HG03432 (cell line): Measurements from ENCODE around the gene CHPF2.
A peak's percentile ranks its signal among the peaks of the same experiment; 100 is the strongest.

ENCODE experiments used
- ATAC-seq: cut with Tn5 transposase; IDR thresholded peaks from one replicate; pipeline ENCODE4 v1.9.1; 2021; ENCODE audit warnings: mild to moderate bottlenecking, moderate library complexity; ENCODE audit not compliant: unreplicated experiment

CHPF2 gene, protein sequence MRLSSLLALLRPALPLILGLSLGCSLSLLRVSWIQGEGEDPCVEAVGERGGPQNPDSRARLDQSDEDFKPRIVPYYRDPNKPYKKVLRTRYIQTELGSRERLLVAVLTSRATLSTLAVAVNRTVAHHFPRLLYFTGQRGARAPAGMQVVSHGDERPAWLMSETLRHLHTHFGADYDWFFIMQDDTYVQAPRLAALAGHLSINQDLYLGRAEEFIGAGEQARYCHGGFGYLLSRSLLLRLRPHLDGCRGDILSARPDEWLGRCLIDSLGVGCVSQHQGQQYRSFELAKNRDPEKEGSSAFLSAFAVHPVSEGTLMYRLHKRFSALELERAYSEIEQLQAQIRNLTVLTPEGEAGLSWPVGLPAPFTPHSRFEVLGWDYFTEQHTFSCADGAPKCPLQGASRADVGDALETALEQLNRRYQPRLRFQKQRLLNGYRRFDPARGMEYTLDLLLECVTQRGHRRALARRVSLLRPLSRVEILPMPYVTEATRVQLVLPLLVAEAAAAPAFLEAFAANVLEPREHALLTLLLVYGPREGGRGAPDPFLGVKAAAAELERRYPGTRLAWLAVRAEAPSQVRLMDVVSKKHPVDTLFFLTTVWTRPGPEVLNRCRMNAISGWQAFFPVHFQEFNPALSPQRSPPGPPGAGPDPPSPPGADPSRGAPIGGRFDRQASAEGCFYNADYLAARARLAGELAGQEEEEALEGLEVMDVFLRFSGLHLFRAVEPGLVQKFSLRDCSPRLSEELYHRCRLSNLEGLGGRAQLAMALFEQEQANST

DNA sequence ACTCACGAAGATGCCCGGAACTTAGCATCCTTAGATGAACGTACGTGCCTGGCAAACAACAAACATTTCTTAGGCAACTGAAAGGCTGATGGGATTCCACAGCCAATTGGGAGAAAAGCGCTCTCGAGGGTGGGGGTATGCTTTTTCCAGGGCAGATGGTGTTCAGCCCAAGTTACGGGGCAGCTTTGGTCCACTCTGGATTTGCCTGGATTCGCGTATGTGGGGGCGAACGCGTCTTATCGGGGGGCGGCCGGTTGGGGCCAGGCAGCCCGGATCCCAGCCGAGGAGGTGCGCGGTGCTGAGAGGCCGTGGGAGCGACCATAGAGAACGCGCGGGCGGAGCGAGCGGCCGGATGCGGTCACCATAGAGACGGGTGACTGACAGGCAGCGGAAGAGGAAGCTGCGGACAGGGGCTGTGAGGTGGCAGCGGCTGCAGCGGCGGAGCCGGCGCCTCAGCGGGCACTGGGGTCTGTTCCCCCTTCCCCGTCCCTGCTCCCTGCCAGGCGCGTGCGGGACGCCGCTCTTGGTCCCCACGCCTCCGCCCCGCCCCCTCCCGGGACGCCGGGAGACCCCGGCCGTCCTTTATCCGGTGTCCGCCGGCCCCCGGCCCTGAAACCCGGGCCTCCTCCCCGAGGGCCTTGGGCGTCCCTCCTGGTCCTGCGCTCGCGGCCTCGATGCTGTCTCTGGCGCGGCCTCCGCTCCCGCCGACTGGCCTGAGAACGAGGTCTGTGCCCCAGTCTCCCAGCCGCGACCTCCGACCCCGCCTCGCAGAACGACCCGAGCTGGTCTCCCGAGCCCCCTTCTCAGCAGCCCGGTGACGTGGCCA lies at the start of gene CHPF2:
Gene CHPF2 (plus strand): TSS at position 393 of the 826 bp plus-strand sequence. CDS start 1,529 bp downstream, outside the sequence.
- peak; percentile 97 for ATAC-seq

DNA sequence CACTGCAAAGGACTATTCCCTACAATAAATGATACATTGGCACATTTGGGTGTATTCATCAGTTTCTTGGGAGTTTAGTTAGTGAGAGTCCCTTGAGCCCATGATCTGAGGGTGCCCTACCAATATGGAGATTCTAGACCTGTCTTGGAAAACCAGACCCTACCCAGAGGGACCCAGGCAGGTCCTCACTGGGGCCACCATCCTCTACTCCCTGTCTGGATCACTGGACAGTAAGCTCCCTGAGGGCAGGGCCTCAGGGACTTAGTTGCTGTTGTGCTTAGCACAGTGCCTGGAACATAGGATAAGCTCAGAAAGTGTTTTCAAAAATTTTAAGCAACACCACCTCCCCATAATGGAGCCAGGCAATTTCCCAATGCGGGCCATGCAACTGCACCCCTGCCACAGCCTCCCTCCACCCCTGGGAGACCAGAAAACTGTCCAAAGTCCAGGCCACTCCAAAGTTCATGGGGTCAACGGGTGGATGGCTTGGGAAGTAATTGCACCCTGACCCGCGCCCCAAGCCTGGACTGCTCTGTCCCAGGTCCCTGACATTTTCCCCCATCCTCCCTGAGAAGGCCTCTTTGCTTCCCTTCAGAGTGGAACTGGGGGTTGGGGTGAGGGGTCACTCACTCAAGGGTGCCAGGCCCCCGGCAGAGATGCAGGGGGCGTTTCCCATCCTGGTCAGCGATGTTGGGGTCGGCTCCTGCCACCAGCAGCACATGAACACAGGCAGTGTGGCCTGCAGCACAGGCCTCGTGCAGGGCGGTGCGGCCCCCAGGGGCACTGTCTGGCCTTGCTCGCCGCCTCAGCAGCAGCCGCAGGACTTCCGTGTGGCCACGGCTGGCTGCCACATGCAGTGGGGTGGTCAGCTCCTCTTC lies 46.3 kb upstream of the CHPF2 start:
- no peak for ATAC-seq

DNA sequence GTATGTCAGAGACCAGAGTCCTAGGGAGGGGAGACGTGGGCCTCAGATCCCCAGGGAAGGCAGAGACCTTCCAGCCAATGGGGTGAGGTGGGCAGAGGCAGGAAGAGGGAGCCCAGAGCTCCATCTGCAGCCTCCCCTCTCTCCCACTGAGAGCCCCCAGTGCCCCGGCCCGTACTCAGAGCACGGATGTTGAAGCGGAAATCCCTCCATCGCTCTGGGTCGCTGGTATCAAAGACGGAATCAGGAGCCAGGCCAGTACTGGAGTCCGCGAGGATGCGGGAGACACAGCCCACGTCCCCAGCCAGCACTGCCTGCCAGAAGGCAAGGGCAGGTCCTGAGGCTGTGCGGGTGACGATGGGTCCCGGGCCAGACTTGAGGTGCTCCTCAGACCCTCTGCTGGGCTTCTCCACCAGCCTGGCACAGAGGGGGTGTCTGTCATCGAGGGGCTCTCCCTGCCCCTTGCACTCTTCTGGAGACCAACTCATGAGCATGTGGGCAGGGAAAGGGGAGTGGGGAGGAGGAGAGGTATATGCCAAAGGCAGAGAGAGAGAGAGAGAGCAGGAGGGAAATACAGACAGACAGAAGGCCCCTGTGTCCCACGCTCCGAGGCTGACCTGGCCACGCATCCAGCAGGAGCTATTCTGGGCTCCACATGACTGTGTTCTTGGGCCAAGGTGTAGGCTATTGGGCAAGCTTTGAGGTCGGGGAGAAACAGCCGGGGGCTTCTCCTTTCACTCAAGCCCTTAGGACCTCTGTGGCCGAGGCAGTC lies 45.5 kb upstream of the CHPF2 start, which contains the start of gene ASB10:
Gene ASB10 (minus strand): TSS at position 611 of the 769 bp plus-strand sequence. CDS start 120 bp downstream, at position 491.
- ATAC-seq: no peak

DNA sequence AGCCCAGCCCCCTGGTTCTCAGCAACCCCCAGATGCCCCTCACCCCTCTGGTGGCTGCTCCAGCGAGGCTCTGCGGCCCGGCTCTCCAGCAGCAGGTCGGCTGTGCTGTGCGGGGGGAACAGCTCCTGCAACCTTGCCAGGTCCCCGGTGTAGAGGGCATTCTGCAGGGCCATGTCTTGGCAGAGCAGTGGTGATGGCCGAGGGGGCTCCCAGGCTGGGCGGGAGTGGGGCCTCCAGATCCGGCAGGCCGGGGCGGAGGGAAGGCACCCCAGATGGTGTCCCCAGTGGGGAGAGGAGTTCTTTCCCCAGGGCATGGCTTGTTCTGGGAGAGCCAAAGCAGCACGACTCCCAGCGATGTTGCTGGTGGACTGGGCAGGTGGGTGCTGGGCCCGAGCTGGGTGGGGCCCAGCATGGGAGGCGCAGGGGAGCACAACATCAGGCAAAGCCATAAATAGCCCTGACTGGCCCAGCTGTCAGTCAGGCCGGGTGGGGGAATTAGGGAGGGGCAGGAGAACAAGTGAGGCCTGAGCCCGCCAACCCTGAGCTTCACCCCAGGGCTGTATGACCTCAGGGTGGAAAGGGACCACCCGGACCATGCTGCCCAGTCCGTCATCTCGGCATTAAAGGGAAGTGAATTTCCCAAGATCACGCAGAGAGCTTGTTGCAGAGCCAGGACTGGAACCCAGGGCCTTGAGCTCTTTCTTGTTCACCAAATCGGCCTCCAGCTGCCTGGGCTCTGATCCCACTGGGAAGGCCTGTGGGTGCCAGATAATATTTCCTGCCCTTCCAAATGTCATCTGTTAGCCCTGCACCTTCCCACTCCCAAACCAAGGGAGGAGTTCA lies 44.7 kb upstream of the CHPF2 start:
- no peak for ATAC-seq

DNA sequence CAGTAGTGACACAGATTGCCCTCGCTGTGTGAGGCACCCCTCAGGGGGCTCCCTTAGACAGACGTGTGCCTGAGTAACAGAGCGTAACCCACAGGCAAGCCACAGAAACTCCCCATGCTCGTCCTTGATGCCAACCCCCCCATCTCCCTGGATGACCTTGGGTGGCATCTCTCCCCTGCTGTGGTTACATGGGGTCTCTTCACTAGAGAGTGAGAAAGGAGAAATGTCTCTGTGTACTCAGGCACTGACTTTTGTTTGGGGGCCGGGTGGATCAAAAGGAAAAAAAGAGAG lies 44.1 kb upstream of the CHPF2 start:
- ATAC-seq: no peak

DNA sequence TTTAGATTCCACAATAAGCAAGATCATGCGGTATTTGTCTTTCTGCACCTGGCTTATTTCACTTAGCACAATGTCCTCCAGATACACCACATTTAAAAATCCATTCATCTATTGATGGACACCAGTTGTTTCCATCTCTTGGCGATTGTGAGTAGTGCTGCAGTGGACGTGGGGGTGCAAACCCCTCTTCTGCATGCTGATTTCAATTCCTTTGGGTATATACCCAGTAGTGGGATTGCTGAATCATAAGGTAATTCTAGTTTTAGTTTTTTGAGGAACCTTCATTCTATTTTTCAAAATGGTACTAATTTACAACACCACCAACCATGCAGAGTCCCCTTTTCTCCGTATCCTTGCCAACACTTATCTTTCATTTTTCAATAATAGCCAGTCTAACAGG lies 43.2 kb upstream of the CHPF2 start:
- no peak for ATAC-seq

DNA sequence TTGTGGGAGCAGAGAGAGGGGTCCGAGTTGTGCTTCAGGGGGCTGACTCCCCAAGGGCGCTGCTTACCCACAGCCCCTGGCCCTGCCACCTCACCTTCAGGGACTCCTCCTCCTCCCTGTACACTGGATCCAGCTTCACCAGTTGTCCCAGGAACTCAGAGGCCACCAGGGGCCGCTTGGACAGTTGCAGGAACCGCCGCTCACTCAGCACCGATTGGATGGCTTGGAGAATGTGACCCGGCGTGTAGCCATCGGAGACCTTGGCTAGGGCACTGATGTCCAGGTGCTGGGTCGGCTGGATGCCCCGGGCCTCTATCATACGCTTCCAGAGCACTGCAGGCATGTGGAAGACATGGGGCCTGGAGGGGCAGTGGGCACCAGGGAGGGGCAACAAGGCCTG lies 40.7 kb upstream of the CHPF2 start:
- ATAC-seq: no peak

DNA sequence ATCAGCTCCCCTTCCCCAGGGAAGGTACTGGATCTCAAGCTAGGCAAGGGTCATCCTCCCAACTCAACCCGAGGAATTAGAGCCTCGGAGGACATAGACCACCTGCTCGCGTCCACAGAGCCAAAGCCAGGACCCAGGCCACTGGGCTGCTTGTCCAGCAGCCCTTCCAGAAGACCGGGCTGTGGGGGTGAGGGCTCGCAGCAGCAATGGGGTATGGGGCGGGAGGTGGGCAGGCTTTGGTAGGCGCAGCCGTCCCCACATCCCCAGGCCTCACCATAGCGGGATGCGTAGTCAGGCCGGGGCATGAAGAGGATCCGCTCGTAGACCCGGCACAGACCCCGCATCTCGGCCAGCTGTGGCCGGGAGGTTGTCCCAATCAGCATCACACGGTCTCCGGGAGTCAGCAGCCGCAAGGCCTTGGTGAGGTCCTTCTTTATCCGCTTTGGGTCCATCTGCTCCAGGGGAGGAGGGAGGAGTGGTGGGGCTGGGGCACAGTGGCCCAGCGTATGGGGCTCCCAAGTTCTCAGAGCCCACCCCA lies 40.2 kb upstream of the CHPF2 start:
- ATAC-seq: no peak

DNA sequence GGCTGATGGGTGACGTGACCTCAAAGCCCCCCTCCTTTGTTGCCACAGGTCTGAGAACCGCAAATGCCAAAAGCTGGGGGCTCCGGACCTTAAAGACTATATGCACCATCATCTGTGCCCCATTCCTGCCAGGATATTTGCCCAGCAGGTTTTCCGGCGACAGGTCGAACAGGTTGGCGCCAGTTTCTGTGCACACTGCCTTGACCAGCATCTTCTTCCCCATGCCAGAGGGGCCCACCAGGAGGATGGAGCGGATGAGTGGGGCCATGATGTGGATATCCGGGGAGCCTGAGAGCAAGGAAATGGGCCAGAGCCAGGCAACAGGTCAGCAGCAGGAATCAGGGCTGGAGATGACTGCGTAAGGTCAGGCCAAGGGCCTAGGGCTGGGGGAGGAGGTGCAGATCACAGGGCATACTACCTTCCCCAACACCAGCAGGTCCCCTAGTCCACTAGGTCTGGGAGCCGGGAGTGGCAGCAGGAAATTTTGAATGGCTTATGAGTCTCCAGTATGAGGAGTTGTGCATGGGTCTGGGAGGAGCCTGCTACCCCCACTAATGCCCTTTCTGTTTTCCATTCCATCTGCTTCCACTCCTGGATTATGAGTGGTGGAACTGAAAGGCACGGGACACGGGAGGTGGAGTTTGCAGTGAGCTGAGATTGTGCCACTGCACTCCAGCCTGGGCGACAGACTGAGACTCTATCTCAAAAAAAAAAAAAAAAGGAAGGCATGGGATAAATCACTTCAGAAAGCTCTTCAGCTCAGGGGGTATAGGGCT lies 38.9 kb upstream of the CHPF2 start:
- ATAC-seq: no peak

DNA sequence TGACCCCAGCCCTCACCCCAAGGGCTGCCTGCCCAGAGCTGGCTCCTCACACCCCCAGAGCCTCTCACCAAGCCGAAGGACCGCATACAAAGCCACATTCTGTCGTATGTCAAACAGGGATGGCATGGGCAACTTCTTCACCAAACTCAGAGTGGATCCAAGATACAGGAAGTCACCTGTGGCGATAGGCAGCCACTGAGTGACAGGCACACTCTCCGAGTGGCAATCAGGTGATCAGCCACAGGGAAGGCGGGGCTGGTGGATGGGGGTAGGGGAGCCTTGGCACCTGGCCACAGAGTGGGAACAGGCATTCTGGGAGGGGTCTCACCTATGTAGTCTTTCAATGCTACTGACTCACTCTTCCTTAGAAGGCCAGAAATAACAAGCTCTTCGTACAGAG lies 38.1 kb upstream of the CHPF2 start:
- no peak for ATAC-seq

DNA sequence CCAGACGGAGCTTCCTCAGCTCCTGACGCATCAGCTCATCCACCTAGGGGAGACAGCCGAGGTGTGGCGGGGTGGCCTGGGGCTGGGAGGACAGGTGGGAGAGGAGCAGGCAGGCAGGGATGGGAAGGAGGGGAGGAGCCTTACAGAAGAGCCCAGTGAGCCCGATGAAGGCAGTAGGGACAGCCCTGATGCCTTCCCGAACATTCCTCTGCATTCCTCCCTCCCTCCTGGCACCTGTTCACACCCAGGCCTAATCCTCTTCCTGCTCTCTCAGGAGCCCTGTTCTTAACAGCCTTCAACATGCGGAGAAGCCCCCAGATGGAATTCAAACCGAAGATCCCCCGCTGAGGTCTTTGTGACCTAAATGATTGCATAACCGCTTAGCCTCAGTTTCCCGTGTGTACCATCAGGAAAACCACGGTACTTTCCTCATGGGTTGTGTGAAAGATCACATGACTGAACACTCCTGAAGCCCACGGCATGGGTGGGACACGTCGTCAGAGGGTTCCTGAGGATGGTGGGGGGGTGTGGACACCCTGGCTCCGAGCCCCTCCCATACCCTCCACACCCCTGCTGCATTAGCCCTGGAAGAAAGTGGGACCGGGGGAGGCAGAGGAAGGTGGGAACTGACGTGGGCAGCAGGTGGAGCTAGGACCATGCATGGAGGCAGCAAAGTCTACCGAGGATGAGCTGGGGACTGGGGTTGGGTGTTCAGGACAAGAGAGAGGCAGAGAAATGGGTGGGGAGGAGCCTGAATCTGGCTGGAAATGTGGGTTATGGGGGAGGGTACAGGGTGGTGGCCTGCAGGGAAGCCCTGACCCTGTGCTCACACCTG lies 36.5 kb upstream of the CHPF2 start:
- ATAC-seq: no peak

DNA sequence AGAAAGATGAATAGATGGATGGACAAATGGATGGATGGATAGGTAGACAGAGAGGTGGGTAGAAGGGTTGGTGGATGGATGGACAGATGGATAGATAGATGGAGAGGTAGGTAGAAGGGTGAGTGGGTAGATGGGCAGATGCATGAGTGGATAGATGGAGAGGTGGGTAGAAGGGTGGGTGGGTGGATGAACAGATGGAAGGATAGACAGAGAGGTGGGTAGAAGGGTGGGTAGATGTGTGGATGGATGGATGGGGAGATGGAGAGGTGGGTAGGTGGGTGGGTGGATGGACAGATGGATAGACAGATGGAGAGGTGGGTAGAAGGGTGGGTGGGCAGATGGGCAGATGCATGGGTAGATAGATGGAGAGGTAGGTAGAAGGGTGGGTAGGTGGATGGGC lies 34.4 kb upstream of the CHPF2 start:
- ATAC-seq: no peak

DNA sequence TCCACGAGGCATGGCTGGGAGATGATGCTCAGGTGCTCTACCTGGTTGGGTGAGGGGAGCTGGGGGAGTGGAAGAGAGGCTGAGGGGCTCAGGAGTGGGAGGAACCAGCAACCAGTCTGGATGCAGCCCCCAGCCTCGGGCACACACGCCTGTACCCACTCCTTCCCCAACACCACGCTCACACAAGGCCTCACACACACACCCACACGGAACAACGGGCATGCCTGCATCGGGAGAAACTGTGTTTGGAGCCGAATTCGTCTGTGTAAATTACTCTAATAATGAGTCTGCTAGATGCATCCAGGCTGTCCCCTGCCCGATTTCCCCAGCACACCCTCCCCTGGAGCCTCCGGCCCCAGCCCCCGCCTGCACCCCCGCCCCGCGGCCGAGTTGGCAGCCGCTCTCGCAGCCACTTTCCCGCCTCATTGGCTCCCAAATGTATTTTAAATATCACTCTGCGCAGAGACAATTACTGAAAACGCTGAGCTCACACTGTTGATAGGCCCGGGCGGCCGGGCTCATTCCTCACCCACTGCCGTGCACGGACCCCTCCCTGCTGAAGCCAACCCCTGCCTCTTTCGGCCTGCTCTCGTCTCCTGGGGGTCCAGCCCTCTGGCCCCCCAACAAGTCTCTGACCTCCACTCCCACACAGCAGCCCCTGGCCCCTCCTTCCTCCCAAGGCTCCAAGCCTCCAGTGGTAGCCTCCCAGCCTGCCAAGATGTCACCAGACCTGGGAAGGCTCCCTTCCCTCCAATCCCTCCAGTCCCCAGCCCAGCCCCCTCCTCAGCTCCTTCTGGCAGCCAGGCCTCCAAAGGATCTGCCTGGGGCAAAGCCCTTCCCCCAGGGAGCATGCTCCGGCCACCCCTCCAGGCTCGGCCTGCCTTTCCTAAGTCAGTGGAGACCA lies 33.1 kb upstream of the CHPF2 start:
- ATAC-seq: no peak

DNA sequence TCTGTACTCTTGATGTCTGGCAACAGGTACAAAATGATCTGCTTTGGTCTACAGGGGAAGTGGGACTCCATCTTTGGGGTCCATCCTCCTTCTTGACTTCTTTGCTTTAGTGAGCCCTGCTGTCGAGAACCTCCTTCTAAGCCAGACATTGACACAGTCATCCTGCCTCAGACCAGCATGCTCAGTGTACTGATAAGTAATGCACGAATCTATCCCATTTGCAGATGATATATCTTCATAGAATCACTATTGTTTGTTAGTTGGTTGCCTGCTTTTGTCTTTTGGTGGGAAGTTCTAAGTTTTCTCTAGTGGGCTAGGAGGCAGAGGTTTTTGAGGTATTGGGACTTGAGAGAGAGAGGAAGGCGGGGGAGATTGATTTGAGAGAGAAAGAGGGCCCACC lies 30.9 kb upstream of the CHPF2 start:
- no peak for ATAC-seq

DNA sequence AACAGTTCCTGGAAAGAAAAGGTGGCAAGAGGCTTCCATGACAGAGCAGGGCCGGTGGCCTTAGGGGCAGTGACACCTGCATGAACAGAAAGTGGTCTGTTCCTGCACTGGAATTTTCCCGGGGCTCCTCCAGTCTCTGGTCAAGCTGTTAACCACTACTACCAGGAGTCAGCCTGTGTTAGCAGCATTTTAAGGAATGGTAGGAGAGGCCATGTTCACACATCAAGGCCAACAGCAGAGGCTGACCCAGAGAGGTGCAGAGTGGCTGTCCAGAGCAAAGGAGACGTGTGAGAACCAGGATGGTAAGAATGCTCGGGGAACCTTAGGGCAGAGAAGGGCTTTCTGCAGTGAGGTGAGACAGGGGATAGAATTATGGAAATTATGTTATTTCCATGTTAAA lies 30.5 kb upstream of the CHPF2 start:
- ATAC-seq: no peak

DNA sequence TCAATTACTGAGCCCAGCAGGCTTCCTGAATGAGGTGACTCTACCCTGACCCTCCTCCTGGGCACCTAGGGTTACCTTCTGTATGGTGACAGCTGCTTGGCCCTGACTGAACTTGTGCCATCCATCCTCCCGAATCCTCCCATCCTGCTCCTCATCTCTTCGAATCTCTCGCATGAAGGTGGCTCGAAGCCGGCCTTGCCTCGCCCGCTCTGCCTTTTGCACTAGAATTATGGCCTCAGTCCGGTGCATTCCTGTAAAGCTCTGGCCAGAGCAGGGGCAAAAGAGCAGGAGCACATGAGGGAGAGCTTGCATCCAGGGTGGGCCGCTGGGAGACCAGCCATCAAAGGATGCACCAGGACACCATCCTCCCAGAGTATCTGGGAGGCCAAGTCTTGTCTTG lies 29.4 kb upstream of the CHPF2 start:
- no peak for ATAC-seq
